Neuronal stem cell (in vitro differentiated cells): ENCODE data around the gene FLG.

Experiments used
- DNase-seq: peaks from one replicate; pipeline ENCODE4 v3.0.0-alpha.2; 2013; ENCODE audit warnings: low spot score
- H2AFZ ChIP-seq: one replicate; pipeline ENCODE4 v1.6.1; 2013; ENCODE audit warnings: mild to moderate bottlenecking, low read length, inconsistent platforms
- H2AK5ac ChIP-seq: 2 replicates; pipeline ENCODE4 v1.6.1; 2013; ENCODE audit warnings: low read depth, mild to moderate bottlenecking, inconsistent platforms, low read length, moderate library complexity, mixed read lengths
- H2BK120ac ChIP-seq: 2 replicates; pipeline ENCODE4 v1.6.1; 2013; ENCODE audit warnings: low read depth, mild to moderate bottlenecking, inconsistent platforms, low read length, moderate library complexity, mixed read lengths
- H2BK12ac ChIP-seq: one replicate; pipeline ENCODE4 v1.6.1; 2013; ENCODE audit warnings: low read length, inconsistent platforms
- H2BK15ac ChIP-seq: 2 replicates; pipeline ENCODE4 v1.6.1; 2013; ENCODE audit warnings: mild to moderate bottlenecking, low read length, inconsistent platforms, mixed read lengths
- H2BK5ac ChIP-seq: one replicate; pipeline ENCODE4 v1.6.1; 2013; ENCODE audit warnings: inconsistent platforms, mild to moderate bottlenecking, low read length, moderate library complexity
- H3K14ac ChIP-seq: one replicate; pipeline ENCODE4 v1.6.1; 2013; ENCODE audit warnings: low read length, inconsistent platforms
- H3K18ac ChIP-seq: 2 replicates; pipeline ENCODE4 v1.6.1; 2013; ENCODE audit warnings: low read length, inconsistent platforms
- H3K23ac ChIP-seq: 2 replicates; pipeline ENCODE4 v1.6.1; 2013; ENCODE audit warnings: low read depth, mild to moderate bottlenecking, mixed read lengths, low read length, inconsistent platforms; ENCODE audit not compliant: poor library complexity
- H3K27ac ChIP-seq: replicated peaks from 3 replicates; pipeline ENCODE4 v1.5.1; 2013; ENCODE audit warnings: low read length, inconsistent platforms
- H3K27me3 ChIP-seq, 3 experiments: 2 replicates each; pipeline ENCODE4 v1.6.1; 2013; ENCODE audit warnings: low read length in 3 of 3, mild to moderate bottlenecking in 2 of 3, inconsistent platforms in 1 of 3, low read depth in 1 of 3, mixed read lengths in 1 of 3, moderate library complexity in 1 of 3; ENCODE audit not compliant: control insufficient read depth in 3 of 3, insufficient read depth in 3 of 3
- H3K36me3 ChIP-seq, 2 donors: replicated peaks in 1 of 2; 2 replicates each; pipeline ENCODE4 v1.6.1; 2013; ENCODE audit warnings: low read length in 2 of 2; ENCODE audit not compliant: control insufficient read depth in 2 of 2, insufficient read depth in 2 of 2
- H3K4ac ChIP-seq: 2 replicates; pipeline ENCODE4 v1.6.1; 2013; ENCODE audit warnings: inconsistent platforms, mild to moderate bottlenecking, low read length, moderate library complexity
- H3K4me1 ChIP-seq, 2 donors: 1 replicate in 1 of 2; 2 replicates in 1 of 2; pipeline ENCODE4 v1.6.1; 2013; ENCODE audit warnings: low read length in 2 of 2, low read depth in 1 of 2; ENCODE audit not compliant: control insufficient read depth in 2 of 2, insufficient read depth in 1 of 2
- H3K4me2 ChIP-seq: one replicate; pipeline ENCODE4 v1.6.1; 2013; ENCODE audit warnings: mild to moderate bottlenecking, low read length, inconsistent platforms; ENCODE audit not compliant: insufficient read depth, poor library complexity, severe bottlenecking
- H3K4me3 ChIP-seq, 2 donors: 2 replicates each; pipeline ENCODE4 v1.5.1; 2013; ENCODE audit warnings: low read length in 2 of 2, mild to moderate bottlenecking in 2 of 2, inconsistent platforms in 1 of 2, moderate library complexity in 1 of 2
- H3K79me1 ChIP-seq: one replicate; pipeline ENCODE4 v1.6.1; 2013; ENCODE audit warnings: low read depth, mild to moderate bottlenecking, inconsistent platforms, low read length, moderate library complexity
- H3K9ac ChIP-seq: one replicate; pipeline ENCODE4 v1.6.1; 2013; ENCODE audit warnings: mild to moderate bottlenecking, low read depth, low read length, inconsistent platforms; ENCODE audit not compliant: poor library complexity
- H3K9me3 ChIP-seq, 2 donors: replicated peaks in 1 of 2; 2 replicates each; pipeline versions ENCODE3 to v1.6.1; 2013; ENCODE audit warnings: low read length in 2 of 2, mild to moderate bottlenecking in 2 of 2, inconsistent platforms in 1 of 2, low read depth in 1 of 2, mixed read lengths in 1 of 2, moderate library complexity in 1 of 2; ENCODE audit not compliant: control insufficient read depth in 2 of 2, insufficient read depth in 1 of 2
- H4K8ac ChIP-seq: one replicate; pipeline ENCODE4 v1.6.1; 2013; ENCODE audit warnings: low read depth, mild to moderate bottlenecking, inconsistent platforms, low read length, moderate library complexity
- H4K91ac ChIP-seq: one replicate; pipeline ENCODE4 v1.6.1; 2013; ENCODE audit warnings: low read length, low read depth, mild to moderate bottlenecking, inconsistent platforms; ENCODE audit not compliant: poor library complexity
- WGBS, 2 donors: extraction: QIAGEN DNeasy Blood & Tissue Kit; methylation state at CpG; one replicate each; pipeline ENCODE4 v1.1.7; 2013; ENCODE audit warnings: missing lambda C conversion rate in 2 of 2, mixed read lengths in 1 of 2; ENCODE audit not compliant: insufficient read length in 2 of 2, insufficient replicate concordance in 1 of 2; ENCODE audit errors: extremely low coverage in 2 of 2; 5-methylcytosine and 5-hydroxymethylcytosine counted together

Gene FLG

GRCh38 chr1:152347116-152347728 lies 22.2 kb upstream of the FLG start:
- Histone ChIP-seq H3K14ac (no peak overlapping the region), H3K27ac (no peak overlapping the region), H2AK5ac (no peak overlapping the region), H3K4me2 (no peak overlapping the region), H3K9ac (no peak overlapping the region), H3K27me3 (no peaks in the 10 kb centered on the region), H2BK15ac (no peak overlapping the region), H3K4me1 (no peaks in the 10 kb centered on the region), H4K91ac (no peak overlapping the region), H3K4me3 (no peak overlapping the region), H2AFZ (no peak overlapping the region), H3K18ac (no peak overlapping the region), H2BK120ac (no peak overlapping the region), H3K79me1 (no peaks in the 10 kb centered on the region), H3K36me3 (no peaks in the 10 kb centered on the region), H2BK12ac (no peak overlapping the region), H3K4ac (no peak overlapping the region), H3K9me3 (peaks cover 0 to 19% of the 10 kb centered on the region in 2 donors), H3K23ac (no peak overlapping the region), H2BK5ac (no peak overlapping the region), H4K8ac (no peak overlapping the region)
- no peak for DNase-seq
- WGBS, 2 donors = no CpG with 5 or more reads among the region's 8 CpGs

DNA sequence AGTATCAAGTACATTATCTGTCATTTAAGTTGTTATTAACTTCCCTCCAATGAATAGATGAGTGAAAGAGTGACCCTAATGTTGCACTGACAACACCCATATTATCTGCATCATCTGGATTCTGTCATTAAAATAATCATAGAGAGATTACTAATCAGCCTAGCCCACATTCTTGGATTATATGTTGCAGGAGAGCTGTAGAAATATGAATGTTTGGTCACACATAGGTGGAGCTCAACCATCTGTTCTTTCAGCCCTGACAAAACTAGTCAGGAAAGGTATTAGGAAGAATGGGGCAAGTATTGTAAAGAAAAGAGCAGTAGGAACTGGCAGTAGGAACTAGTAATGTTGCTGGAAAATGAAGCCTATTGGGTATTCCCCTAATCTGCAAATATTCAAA lies 19.4 kb upstream of the FLG start:
- Histone ChIP-seq H2BK120ac (no peak overlapping the region), H3K18ac (no peak overlapping the region), H3K36me3 (no peaks in the 10 kb centered on the region), H3K23ac (no peak overlapping the region), H2BK15ac (no peak overlapping the region), H2BK5ac (no peak overlapping the region), H3K9me3 (peaks cover 0 to 7% of the 10 kb centered on the region in 2 donors), H3K27me3 (no peaks in the 10 kb centered on the region), H2BK12ac (no peak overlapping the region), H4K91ac (no peak overlapping the region), H2AK5ac (no peak overlapping the region), H3K4me1 (no peaks in the 10 kb centered on the region), H2AFZ (no peak overlapping the region), H3K9ac (no peak overlapping the region), H3K4me3 (no peak overlapping the region), H3K27ac (no peak overlapping the region), H3K4ac (no peak overlapping the region), H3K4me2 (no peak overlapping the region), H3K14ac (no peak overlapping the region), H3K79me1 (no peaks in the 10 kb centered on the region), H4K8ac (no peak overlapping the region)
- no peak for DNase-seq

- no peak overlapping the region for H3K4me3 ChIP-seq
- H3K23ac ChIP-seq = no peak overlapping the region
- no peak overlapping the region for H2BK12ac ChIP-seq
- H3K36me3 ChIP-seq = no peaks in the 10 kb centered on the region
- peaks cover 0 to 7% of the 10 kb centered on the region in 2 donors for H3K9me3 ChIP-seq
- no peak overlapping the region for H3K27ac ChIP-seq
- no peaks in the 10 kb centered on the region for H3K4me1 ChIP-seq
- no peak overlapping the region for H3K9ac ChIP-seq
- no peak overlapping the region for H2AK5ac ChIP-seq
- H3K27me3 ChIP-seq = no peaks in the 10 kb centered on the region
- H4K91ac ChIP-seq = no peak overlapping the region
- no peak overlapping the region for H3K18ac ChIP-seq
- no peaks in the 10 kb centered on the region for H3K79me1 ChIP-seq
- DNase-seq = no peak
- H3K4ac ChIP-seq = no peak overlapping the region
- H3K4me2 ChIP-seq = no peak overlapping the region
- no CpG with 5 or more reads among the region's 3 CpGs for WGBS, 2 donors
- H4K8ac ChIP-seq = no peak overlapping the region
- H3K14ac ChIP-seq = no peak overlapping the region
- H2AFZ ChIP-seq = no peak overlapping the region
- no peak overlapping the region for H2BK120ac ChIP-seq
- H2BK5ac ChIP-seq = no peak overlapping the region
- H2BK15ac ChIP-seq = no peak overlapping the region
These were observed 18.0 kb upstream of the FLG start for GRCh38 chr1:152343006-152343405.

DNA sequence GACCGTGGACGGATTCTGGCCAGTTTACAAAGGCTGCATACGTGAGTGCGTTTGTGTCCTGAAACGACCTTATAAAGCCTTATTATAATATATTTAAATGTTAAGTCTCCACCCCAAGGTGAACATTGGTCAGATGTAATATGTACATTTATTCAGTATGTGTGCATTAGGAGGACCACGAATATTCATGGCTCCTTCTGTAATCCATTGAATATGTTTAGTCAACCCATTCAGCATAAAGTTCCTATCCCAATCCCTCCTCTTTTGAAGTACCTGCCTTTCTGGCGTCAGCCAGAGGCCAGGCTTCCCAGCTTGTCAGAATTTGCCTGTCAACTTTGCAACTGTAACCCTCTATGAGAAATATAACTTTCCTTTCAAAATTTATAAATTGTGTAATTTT lies 10.4 kb upstream of the FLG start:
- Histone ChIP-seq H3K4me2 (no peak overlapping the region), H3K18ac (no peak overlapping the region), H4K91ac (no peak overlapping the region), H3K4me1 (no peaks in the 10 kb centered on the region), H3K9ac (no peak overlapping the region), H2BK5ac (no peak overlapping the region), H2AFZ (no peak overlapping the region), H2BK120ac (no peak overlapping the region), H2BK15ac (no peak overlapping the region), H4K8ac (no peak overlapping the region), H3K27ac (no peak overlapping the region), H3K4ac (no peak overlapping the region), H3K36me3 (no peaks in the 10 kb centered on the region), H2AK5ac (no peak overlapping the region), H3K23ac (no peak overlapping the region), H3K14ac (no peak overlapping the region), H2BK12ac (no peak overlapping the region), H3K4me3 (no peak overlapping the region), H3K27me3 (no peaks in the 10 kb centered on the region), H3K9me3 (peaks cover 0 to 18% of the 10 kb centered on the region in 2 donors), H3K79me1 (no peaks in the 10 kb centered on the region)
- no CpG with 5 or more reads among the region's 7 CpGs for WGBS, 2 donors
- DNase-seq = no peak
